Osteocyte (in vitro differentiated cells): ENCODE measurements around the gene FIBP. TPM values are rescaled to one million over a fixed set of nuclear protein-coding genes. Genes with fewer than 3 reads are reported as not detected.
"Not testable (repeated sequence)": the region's sequence is repeated elsewhere in the genome, so short reads cannot be mapped to it uniquely, and the experiment has no call there.

ENCODE experiments used
- DNase-seq: peaks from one replicate; pipeline ENCODE4 v3.0.0; 2021; ENCODE audit warnings: mixed read lengths; ENCODE audit not compliant: unreplicated experiment; ENCODE audit errors: extremely low spot score
- H3K27ac Mint-ChIP-seq: one replicate; pipeline ENCODE4 v1.8.0; 2021; ENCODE audit warnings: mild to moderate bottlenecking, mixed read lengths; ENCODE audit not compliant: unreplicated experiment
- H3K27me3 Mint-ChIP-seq: one replicate; pipeline ENCODE4 v1.8.0; 2021; ENCODE audit warnings: mixed read lengths; ENCODE audit not compliant: unreplicated experiment
- H3K36me3 Mint-ChIP-seq: one replicate; pipeline ENCODE4 v1.8.0; 2021; ENCODE audit warnings: mixed read lengths; ENCODE audit not compliant: unreplicated experiment
- H3K4me1 Mint-ChIP-seq: one replicate; pipeline ENCODE4 v1.8.0; 2021; ENCODE audit warnings: mixed read lengths; ENCODE audit not compliant: unreplicated experiment
- H3K4me3 Mint-ChIP-seq: one replicate; pipeline ENCODE4 v1.8.0; 2021; ENCODE audit warnings: mild to moderate bottlenecking, moderate library complexity, mixed read lengths; ENCODE audit not compliant: unreplicated experiment
- H3K9me3 Mint-ChIP-seq: one replicate; pipeline ENCODE4 v1.8.0; 2021; ENCODE audit warnings: mixed read lengths; ENCODE audit not compliant: unreplicated experiment
- CTCF ChIP-seq: fragments of 200-600 bp; sonication (generic); IDR thresholded peaks from 2 replicates; pipeline ENCODE4 v1.5.0; 2021; ENCODE audit warnings: antibody characterized with exemption, mild to moderate bottlenecking, moderate library complexity
- total RNA-seq: library from RNA; stranded (reverse); gene quantifications from 2 replicates; pipeline ENCODE4 v1.2.1, GENCODE V29; 2021

Gene FIBP
- total RNA-seq, 1 donor from 2014 or later: 92.4 TPM

GRCh38 chr11:65849366-65849765 is 38.9 kb downstream of the FIBP start:
- H3K36me3 Mint-ChIP-seq: peaks cover 27% of the 10 kb centered on the region

DNA sequence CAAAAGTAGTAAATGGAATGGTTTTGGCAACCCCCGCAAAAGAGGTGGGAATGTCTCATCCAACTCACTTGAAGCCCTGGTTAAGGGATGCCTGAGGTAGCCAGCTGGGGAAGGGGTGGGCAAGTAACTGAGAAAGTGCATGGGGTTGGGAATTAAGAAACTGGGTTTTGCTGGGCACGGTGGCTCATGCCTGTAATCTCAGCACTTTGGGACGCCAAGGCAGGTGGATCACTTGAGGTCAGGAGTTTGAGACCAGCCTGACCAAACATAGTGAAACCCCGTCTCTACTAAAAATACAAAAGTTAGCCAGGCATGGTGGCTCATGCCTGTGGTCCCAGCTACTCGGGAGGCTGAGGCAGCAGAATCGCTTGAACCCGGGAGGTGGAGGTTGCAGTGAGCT is 39.6 kb downstream of the FIBP start:
- H3K4me3 Mint-ChIP-seq, H3K27ac Mint-ChIP-seq, H3K9me3 Mint-ChIP-seq, H3K4me1 Mint-ChIP-seq, DNase-seq, H3K27me3 Mint-ChIP-seq: not testable (repeated sequence)
- peaks cover 21% of the 10 kb centered on the region for H3K36me3 Mint-ChIP-seq

More at GRCh38 chr11:65849366-65849765, 38.9 kb downstream of the FIBP start:
- no peak for TF ChIP-seq CTCF
- Mint-ChIP-seq H3K27me3 (no peaks in the 10 kb centered on the region), H3K27ac (no peak overlapping the region), H3K9me3 (peaks cover 4% of the 10 kb centered on the region), H3K4me1 (peaks cover under 1% of the 10 kb centered on the region), H3K4me3 (no peak overlapping the region)
- no peak for DNase-seq

GRCh38 chr11:65847746-65848145 is 40.5 kb downstream of the FIBP start:
- Mint-ChIP-seq H3K4me1 (no peaks in the 10 kb centered on the region), H3K36me3 (peaks cover 15% of the 10 kb centered on the region), H3K27me3 (no peaks in the 10 kb centered on the region), H3K9me3 (peaks cover 4% of the 10 kb centered on the region), H3K4me3 (no peak overlapping the region), H3K27ac (no peak overlapping the region)
- TF ChIP-seq CTCF: no peak
- no peak for DNase-seq

DNA sequence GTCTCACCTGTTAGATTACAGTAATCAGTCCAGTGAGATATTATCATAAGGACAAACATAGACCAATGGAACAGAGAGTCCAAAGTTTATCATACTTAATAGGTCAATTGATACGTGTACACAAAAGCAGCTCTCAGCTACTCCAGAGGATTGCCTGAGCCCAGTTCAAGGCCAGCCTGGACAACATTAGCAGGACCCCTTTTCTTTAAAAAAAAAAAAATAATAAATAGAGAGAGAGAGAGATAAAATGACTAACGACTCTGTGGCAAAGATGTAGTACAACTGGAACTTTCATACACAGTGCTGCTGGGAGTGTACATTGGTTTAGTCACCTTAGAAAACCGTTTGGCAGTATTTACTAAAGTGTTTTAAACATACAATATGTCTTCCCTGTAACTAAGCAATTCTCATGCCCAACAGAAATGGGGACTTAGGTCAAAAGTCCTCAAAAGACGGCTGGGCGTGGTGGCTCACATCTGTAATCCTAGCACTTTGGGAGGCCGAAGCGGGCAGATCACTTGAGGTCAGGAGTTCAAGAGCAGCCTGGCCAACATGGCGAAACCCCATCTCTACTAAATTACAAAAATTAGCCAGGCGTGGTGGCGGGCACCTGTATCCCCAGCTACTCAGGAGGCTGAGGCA is 43.9 kb downstream of the FIBP start:
- H3K36me3 Mint-ChIP-seq: no peaks in the 10 kb centered on the region
- TF ChIP-seq CTCF: no peak
- no peak overlapping the region for H3K27ac Mint-ChIP-seq
- H3K4me1 Mint-ChIP-seq: no peaks in the 10 kb centered on the region
- H3K27me3 Mint-ChIP-seq: no peaks in the 10 kb centered on the region
- DNase-seq: no peak
- no peaks in the 10 kb centered on the region for H3K9me3 Mint-ChIP-seq
- H3K4me3 Mint-ChIP-seq: no peak overlapping the region

GRCh38 chr11:65843811-65844210 is 44.5 kb downstream of the FIBP start:
- Mint-ChIP-seq H3K9me3 (no peaks in the 10 kb centered on the region), H3K4me1 (no peaks in the 10 kb centered on the region), H3K27me3 (no peaks in the 10 kb centered on the region), H3K36me3 (no peaks in the 10 kb centered on the region), H3K27ac (no peak overlapping the region), H3K4me3 (no peak overlapping the region)
- no peak for TF ChIP-seq CTCF
- no peak for DNase-seq
